Left ventricle myocardium inferior (tissue), 1 donor: ENCODE data around the gene COX4I1. TPM values are rescaled to one million over a fixed set of nuclear protein-coding genes. Genes with fewer than 3 reads are reported as not detected.
A peak's percentile ranks its signal among the peaks of the same experiment; 100 is the strongest.
"Not testable (repeated sequence)": the region's sequence is repeated elsewhere in the genome, so short reads cannot be mapped to it uniquely, and the experiment has no call there.

Experiments
- DNase-seq: peaks from one replicate; pipeline ENCODE4 v3.0.0-alpha.2; 2020
- H3K27ac ChIP-seq: fragments of 200-600 bp; replicated peaks from 2 replicates; pipeline ENCODE4 v1.8.0; 2021
- H3K27me3 ChIP-seq: fragments of 200-600 bp; 2 replicates; pipeline ENCODE4 v1.8.0; 2021; ENCODE audit warnings: low read depth
- H3K36me3 ChIP-seq: fragments of 200-600 bp; 2 replicates; pipeline ENCODE4 v1.8.0; 2021
- H3K4me1 ChIP-seq: fragments of 200-600 bp; 2 replicates; pipeline ENCODE4 v1.8.0; 2021
- H3K4me3 ChIP-seq: fragments of 200-600 bp; 2 replicates; pipeline ENCODE4 v1.8.0; 2021; ENCODE audit warnings: mild to moderate bottlenecking, moderate library complexity
- H3K9me3 ChIP-seq: fragments of 200-600 bp; replicated peaks from 2 replicates; pipeline ENCODE4 v1.8.0; 2021
- CTCF ChIP-seq: fragments of 200-600 bp; IDR thresholded peaks from 2 replicates; pipeline ENCODE4 v1.8.0; 2021; ENCODE audit warnings: antibody characterized with exemption, mild to moderate bottlenecking, borderline replicate concordance
- intact Hi-C: fragments of 100-400 bp; cut with micrococcal nuclease; formaldehyde crosslinking; loops from one replicate; pipeline ENCODE4 v1.11.0; 2022
- total RNA-seq: library from RNA; stranded (reverse); fragmentation: NEBNext Ultra II Directional; extraction: Animal tissue kit (Norgen Biotek cat#: 25700); gene quantifications from one replicate; pipeline ENCODE4 v1.2.1, GENCODE V29; 2021
- donor health status: DM: no; HTN: yes; CAD: no; lungs with severe emphysema.

COX4I1 gene
- total RNA-seq, 1 donor from 2014 or later, result 1,881 TPM

- DNase-seq, result no peak
- intact Hi-C loops, result no loop called here
Measured at GRCh38 chr16:85812811-85813700, 13.6 kb downstream of the COX4I1 start.

GRCh38 chr16:85816159-85816558, 16.7 kb downstream of the COX4I1 start:
- no peaks in the 10 kb centered on the region for H3K9me3 ChIP-seq
- intact Hi-C loops, result no loop called here
- no peaks in the 10 kb centered on the region for H3K4me1 ChIP-seq
- no peak for DNase-seq
- no peak for TF ChIP-seq CTCF
- H3K36me3 ChIP-seq, result no peaks in the 10 kb centered on the region
- no peak overlapping the region for H3K27ac ChIP-seq
- no peak overlapping the region for H3K4me3 ChIP-seq
- peaks cover 86% of the 10 kb centered on the region for H3K27me3 ChIP-seq

More at GRCh38 chr16:85812811-85813700, 13.6 kb downstream of the COX4I1 start:
- TF ChIP-seq CTCF, result no peak
- peaks cover 72% of the 10 kb centered on the region for H3K27me3 ChIP-seq
- no peaks in the 10 kb centered on the region for H3K4me1 ChIP-seq
- no peak overlapping the region for H3K27ac ChIP-seq
- no peaks in the 10 kb centered on the region for H3K36me3 ChIP-seq
- no peak overlapping the region for H3K4me3 ChIP-seq
- H3K9me3 ChIP-seq, result no peaks in the 10 kb centered on the region

GRCh38 chr16:85817195-85817594, 17.7 kb downstream of the COX4I1 start:
- H3K27ac ChIP-seq, intact Hi-C loops, H3K4me1 ChIP-seq, H3K4me3 ChIP-seq, H3K9me3 ChIP-seq, DNase-seq, H3K36me3 ChIP-seq: not testable (repeated sequence)
- peaks cover 84% of the 10 kb centered on the region for H3K27me3 ChIP-seq

- peak; percentile 79 for TF ChIP-seq CTCF
- DNase-seq, result peak; percentile 80
- peaks cover 76% of the 10 kb centered on the region for H3K27me3 ChIP-seq
- no peaks in the 10 kb centered on the region for H3K4me1 ChIP-seq
- no peaks in the 10 kb centered on the region for H3K36me3 ChIP-seq
- no peaks in the 10 kb centered on the region for H3K9me3 ChIP-seq
- intact Hi-C loops, result no loop called here
- H3K27ac ChIP-seq, result no peak overlapping the region
- no peak overlapping the region for H3K4me3 ChIP-seq
Measured at GRCh38 chr16:85819245-85819644, 19.8 kb downstream of the COX4I1 start.

DNA sequence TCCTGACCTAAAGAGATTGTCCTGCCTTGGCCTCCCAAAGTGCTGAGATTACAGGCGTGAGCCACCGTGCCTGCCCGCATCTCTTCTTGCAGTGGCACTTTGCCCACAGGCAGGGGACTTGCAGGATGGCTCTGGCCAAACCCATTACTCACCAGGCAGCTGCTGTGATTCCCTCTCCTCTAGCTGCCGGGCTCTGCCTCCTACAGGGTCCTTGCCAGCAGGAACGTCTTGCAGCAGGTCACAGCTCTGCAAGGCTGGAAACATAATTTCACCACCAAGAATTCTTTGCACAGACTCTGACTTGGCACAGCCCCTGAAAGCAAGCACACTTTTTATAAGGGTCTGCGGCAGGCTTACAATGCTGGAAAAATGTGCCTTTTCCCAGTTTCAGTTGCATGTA, 20.3 kb downstream of the COX4I1 start:
- H3K4me3 ChIP-seq, result no peak overlapping the region
- no peak for DNase-seq
- intact Hi-C loops, result no loop called here
- peaks cover 76% of the 10 kb centered on the region for H3K27me3 ChIP-seq
- H3K9me3 ChIP-seq, result no peaks in the 10 kb centered on the region
- no peaks in the 10 kb centered on the region for H3K4me1 ChIP-seq
- TF ChIP-seq CTCF, result no peak
- H3K36me3 ChIP-seq, result no peaks in the 10 kb centered on the region
- no peak overlapping the region for H3K27ac ChIP-seq
